ENCODE measurements around the gene OR2B2.
A peak's percentile ranks its signal among the peaks of the same experiment; 100 is the strongest.

The OR2B2 gene

DNA sequence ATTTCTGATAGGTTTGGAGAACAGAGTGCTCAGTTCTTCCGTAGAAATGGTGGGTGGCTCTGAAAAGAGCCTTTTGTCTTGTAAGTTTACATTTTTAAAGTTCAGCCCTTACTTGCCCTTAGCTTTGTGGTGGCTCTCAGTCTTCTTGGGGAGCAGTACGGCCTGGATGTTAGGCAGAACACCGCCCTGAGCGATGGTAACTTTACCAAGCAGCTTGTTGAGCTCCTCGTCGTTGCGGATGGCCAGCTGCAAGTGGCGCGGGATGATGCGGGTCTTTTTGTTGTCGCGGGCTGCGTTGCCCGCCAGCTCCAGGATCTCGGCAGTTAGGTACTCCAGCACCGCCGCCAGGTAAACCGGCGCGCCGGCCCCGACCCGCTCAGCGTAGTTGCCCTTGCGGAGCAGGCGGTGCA is 19.5 kb downstream of the OR2B2 start:
- Histone ChIP-seq H3K36me3 (ENCODE audit: control insufficient read depth in 2 of 2, insufficient read depth in 1 of 2, low read length in 2 of 2) (no peaks in the 10 kb centered on the region), H3K27ac (ENCODE audit: extremely low read depth, low read depth, low read length) (no peak overlapping the region; the same call in 1 of the 2 replicates), H3K4me1 (ENCODE audit: control insufficient read depth, insufficient read depth, low read length) (no peaks in the 10 kb centered on the region), H3K4me3 (ENCODE audit: low read depth, low read length) (peak overlapping the region; percentile 55), H3K9me3 (ENCODE audit: control insufficient read depth, insufficient read depth, low read depth, low read length) (no peaks in the 10 kb centered on the region)
- TF ChIP-seq ZNF391 (tag by site-specific recombination; IDR thresholded peaks at IDR 0.05; ENCODE audit: borderline replicate concordance, low read depth) (0 out of 2 replicates have a peak, but pooled peaks have one; percentile 45), SCRT2 (tag by site-specific recombination; IDR thresholded peaks at IDR 0.05) (no peak)
- POLR2A ChIA-PET, result interaction anchor here (0.5 to 6.4 kb wide), 28 partner anchors 9 to 1860 kb away, joined by 3 to 202 read pairs (median 5); partner anchors contain the start of genes ZKSCAN8 and ZNF165
- CTCF ChIA-PET, result interaction anchor here (0.6 to 5.9 kb wide), 5 partner anchors 20 to 793 kb away, joined by 3 to 37 read pairs (median 4); a partner anchor contains a TSS

DNA sequence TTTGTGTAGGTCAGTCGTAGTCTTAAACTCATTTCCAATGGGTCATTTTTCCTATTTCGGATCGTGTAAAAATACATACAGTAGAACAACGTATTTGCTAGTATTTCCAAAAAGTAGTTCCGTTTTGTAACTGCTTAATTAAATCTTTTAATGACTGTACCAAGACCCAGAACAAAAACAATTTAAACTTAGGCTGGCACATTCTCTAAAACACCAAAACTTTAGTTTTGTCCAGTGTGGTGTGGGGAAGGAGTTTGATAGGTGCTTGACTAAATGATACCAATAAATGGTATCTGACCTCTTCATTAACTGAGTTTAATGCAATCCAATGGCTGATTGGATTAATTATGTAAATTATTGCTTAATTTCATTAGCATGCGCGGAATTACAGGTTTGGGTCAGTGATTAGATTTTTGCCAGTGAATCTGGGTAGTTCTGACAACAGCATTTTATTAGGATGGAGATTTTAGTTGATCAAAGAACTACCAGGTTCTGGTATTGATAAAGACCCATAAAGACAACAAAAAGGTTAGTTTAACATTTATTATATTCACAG is 20.8 kb downstream of the OR2B2 start:
- no peaks in the 10 kb centered on the region for H3K4me1 ChIP-seq (ENCODE audit: control insufficient read depth, insufficient read depth, low read length)
- no peaks in the 10 kb centered on the region for H3K9me3 ChIP-seq (ENCODE audit: control insufficient read depth, insufficient read depth, low read depth, low read length)
- ChIA-PET CTCF (no interaction called here), POLR2A (interaction anchor here (0.6 to 0.7 kb wide), 3 partner anchors 364 to 1088 kb away, joined by 3 to 8 read pairs (median 5); no protein-coding TSS in a partner anchor)
- no peak overlapping the region for H3K4me3 ChIP-seq (ENCODE audit: low read depth, low read length)
- no peak overlapping the region for H3K27ac ChIP-seq (ENCODE audit: extremely low read depth, low read depth, low read length)
- TF ChIP-seq, protein P1, sequence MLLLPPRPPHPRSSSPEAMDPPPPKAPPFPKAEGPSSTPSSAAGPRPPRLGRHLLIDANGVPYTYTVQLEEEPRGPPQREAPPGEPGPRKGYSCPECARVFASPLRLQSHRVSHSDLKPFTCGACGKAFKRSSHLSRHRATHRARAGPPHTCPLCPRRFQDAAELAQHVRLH (tag by site-specific recombination; IDR thresholded peaks at IDR 0.05), result no peak
- no peak for TF ChIP-seq ZNF184 (tag by site-specific recombination; IDR thresholded peaks at IDR 0.05)
- TF ChIP-seq, protein P2, sequence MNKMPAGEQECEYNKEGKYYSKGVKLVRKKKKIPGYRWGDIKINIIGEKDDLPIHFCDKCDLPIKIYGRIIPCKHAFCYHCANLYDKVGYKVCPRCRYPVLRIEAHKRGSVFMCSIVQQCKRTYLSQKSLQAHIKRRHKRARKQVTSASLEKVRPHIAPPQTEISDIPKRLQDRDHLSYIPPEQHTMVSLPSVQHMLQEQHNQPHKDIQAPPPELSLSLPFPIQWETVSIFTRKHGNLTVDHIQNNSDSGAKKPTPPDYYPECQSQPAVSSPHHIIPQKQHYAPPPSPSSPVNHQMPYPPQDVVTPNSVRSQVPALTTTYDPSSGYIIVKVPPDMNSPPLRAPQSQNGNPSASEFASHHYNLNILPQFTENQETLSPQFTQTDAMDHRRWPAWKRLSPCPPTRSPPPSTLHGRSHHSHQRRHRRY (tag by site-specific recombination; IDR thresholded peaks at IDR 0.05), result no peak
- TF ChIP-seq, protein P3, sequence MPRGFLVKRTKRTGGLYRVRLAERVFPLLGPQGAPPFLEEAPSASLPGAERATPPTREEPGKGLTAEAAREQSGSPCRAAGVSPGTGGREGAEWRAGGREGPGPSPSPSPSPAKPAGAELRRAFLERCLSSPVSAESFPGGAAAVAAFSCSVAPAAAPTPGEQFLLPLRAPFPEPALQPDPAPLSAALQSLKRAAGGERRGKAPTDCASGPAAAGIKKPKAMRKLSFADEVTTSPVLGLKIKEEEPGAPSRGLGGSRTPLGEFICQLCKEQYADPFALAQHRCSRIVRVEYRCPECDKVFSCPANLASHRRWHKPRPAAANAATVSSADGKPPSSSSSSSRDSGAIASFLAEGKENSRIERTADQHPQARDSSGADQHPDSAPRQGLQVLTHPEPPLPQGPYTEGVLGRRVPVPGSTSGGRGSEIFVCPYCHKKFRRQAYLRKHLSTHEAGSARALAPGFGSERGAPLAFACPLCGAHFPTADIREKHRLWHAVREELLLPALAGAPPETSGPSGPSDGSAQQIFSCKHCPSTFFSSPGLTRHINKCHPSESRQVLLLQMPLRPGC (tag by site-specific recombination; IDR thresholded peaks at IDR 0.05), result no peak
- no peak for TF ChIP-seq TCF7L2 (IDR thresholded peaks at IDR 0.05; ENCODE audit: borderline replicate concordance, low read depth, low read length)
- no peak for TF ChIP-seq ZNF214 (tag by site-specific recombination; IDR thresholded peaks at IDR 0.05; ENCODE audit: borderline replicate concordance)
- TF ChIP-seq, protein P4, sequence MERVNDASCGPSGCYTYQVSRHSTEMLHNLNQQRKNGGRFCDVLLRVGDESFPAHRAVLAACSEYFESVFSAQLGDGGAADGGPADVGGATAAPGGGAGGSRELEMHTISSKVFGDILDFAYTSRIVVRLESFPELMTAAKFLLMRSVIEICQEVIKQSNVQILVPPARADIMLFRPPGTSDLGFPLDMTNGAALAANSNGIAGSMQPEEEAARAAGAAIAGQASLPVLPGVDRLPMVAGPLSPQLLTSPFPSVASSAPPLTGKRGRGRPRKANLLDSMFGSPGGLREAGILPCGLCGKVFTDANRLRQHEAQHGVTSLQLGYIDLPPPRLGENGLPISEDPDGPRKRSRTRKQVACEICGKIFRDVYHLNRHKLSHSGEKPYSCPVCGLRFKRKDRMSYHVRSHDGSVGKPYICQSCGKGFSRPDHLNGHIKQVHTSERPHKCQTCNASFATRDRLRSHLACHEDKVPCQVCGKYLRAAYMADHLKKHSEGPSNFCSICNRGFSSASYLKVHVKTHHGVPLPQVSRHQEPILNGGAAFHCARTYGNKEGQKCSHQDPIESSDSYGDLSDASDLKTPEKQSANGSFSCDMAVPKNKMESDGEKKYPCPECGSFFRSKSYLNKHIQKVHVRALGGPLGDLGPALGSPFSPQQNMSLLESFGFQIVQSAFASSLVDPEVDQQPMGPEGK (tag by site-specific recombination; IDR thresholded peaks at IDR 0.05), result no peak
- TF ChIP-seq ZNF677 (tag by site-specific recombination; IDR thresholded peaks at IDR 0.05), result no peak
- no peak for TF ChIP-seq ZFP3 (tag by site-specific recombination; IDR thresholded peaks at IDR 0.05; ENCODE audit: low read depth)
- no peak for TF ChIP-seq ZNF24 (tag by site-specific recombination; IDR thresholded peaks at IDR 0.05)
- H3K36me3 ChIP-seq (ENCODE audit: control insufficient read depth in 2 of 2, insufficient read depth in 1 of 2, low read length in 2 of 2), result no peaks in the 10 kb centered on the region

DNA sequence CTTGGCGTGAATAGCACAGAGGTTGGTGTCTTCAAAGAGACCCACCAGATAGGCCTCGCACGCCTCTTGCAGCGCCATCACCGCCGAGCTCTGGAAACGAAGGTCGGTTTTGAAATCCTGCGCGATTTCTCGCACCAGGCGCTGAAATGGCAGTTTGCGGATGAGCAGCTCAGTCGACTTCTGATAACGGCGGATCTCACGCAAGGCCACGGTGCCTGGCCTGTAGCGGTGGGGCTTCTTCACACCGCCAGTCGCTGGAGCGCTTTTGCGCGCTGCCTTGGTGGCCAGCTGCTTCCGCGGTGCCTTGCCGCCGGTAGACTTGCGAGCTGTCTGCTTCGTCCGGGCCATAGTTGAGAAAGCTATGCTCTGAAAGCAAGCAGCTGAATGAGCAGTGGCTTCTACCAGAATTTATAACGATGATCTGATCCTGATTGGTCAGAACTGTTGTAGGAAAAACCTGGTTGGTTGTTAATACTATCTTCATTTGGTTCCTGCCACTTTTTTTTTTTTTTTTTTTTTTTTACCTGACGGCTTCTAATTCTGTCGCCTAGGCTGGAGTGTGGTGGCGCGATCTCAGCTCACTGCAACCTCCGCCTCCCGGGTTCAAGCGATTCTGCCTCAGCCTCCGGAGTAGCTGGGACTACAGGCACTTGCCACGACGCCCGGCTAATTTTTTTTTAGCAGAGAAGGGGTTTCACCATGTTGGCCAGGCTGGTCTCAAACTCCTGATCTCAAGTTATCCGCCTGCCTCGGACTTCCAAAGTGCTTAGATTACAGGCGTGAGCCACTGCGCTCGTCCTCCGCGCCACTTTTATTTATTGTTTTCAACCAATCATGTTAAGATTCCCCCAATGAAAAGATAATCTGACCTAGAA is 21.5 kb downstream of the OR2B2 start:
- no peak for TF ChIP-seq ZNF791 (tag by site-specific recombination; IDR thresholded peaks at IDR 0.05)
- TF ChIP-seq ZNF654 (tag by site-specific recombination; IDR thresholded peaks at IDR 0.05; ENCODE audit: low read depth), result no peak
- peak; percentile 39; the same call in 1 of the 2 replicates for TF ChIP-seq TRIM28 (IDR thresholded peaks at IDR 0.05; ENCODE audit: borderline replicate concordance, low read length)
- peak; percentile 52; the same call in 1 of the 2 replicates for TF ChIP-seq TCF7L2 (IDR thresholded peaks at IDR 0.05; ENCODE audit: borderline replicate concordance, low read depth, low read length)
- ChIA-PET CTCF (no interaction called here), POLR2A (interaction anchor here (0.6 to 2.8 kb wide), 7 partner anchors 19 to 1089 kb away, joined by 3 to 18 read pairs (median 8); a partner anchor contains a TSS)
- H3K36me3 ChIP-seq (ENCODE audit: control insufficient read depth in 2 of 2, insufficient read depth in 1 of 2, low read length in 2 of 2), result no peaks in the 10 kb centered on the region
- H3K9me3 ChIP-seq (ENCODE audit: control insufficient read depth, insufficient read depth, low read depth, low read length), result no peaks in the 10 kb centered on the region
- H3K27ac ChIP-seq (ENCODE audit: extremely low read depth, low read depth, low read length), result no peak overlapping the region
- H3K4me3 ChIP-seq (ENCODE audit: low read depth, low read length), result no peak overlapping the region
- no peaks in the 10 kb centered on the region for H3K4me1 ChIP-seq (ENCODE audit: control insufficient read depth, insufficient read depth, low read length)

Data from HEK293 (cell line).